OCI-LY3 (cell line): ENCODE measurements around the gene DEPDC7.

Experiments used
- H2AFZ ChIP-seq: fragments of 200-600, 300-600 bp; shearing (Covaris generic); 2 replicates; pipeline ENCODE4 v1.6.0; 2014; ENCODE audit warnings: antibody characterized with exemption, low read depth, low read length
- H3K27ac ChIP-seq: fragments of 200-600, 300-600 bp; sonication (generic); 2 replicates; pipeline ENCODE4 v1.5.1; 2014; ENCODE audit warnings: mild to moderate bottlenecking, low read length, moderate library complexity, mixed read lengths
- H3K27me3 ChIP-seq: fragments of 200-600, 300-600 bp; sonication (generic); 2 replicates; pipeline ENCODE4 v1.6.1; 2014; ENCODE audit warnings: low read depth, low read length, mixed read lengths
- H3K36me3 ChIP-seq: fragments of 200-600, 300-600 bp; sonication (generic); replicated peaks from 2 replicates; pipeline ENCODE3; 2014; ENCODE audit warnings: low read depth, low read length, mixed read lengths
- H3K4me1 ChIP-seq: fragments of 300-600, 200-600 bp; sonication (generic); 2 replicates; pipeline ENCODE4 v1.6.1; 2014; ENCODE audit warnings: low read length, mixed read lengths
- H3K4me2 ChIP-seq: fragments of 200-600, 300-600 bp; sonication (generic); 2 replicates; pipeline ENCODE4 v1.6.1; 2014; ENCODE audit warnings: low read length, mixed read lengths
- H3K4me3 ChIP-seq: fragments of 300-600, 200-600 bp; sonication (generic); 2 replicates; pipeline ENCODE4 v1.5.1; 2014; ENCODE audit warnings: antibody characterized with exemption, mild to moderate bottlenecking, low read length, moderate library complexity
- H3K79me2 ChIP-seq: fragments of 300-600, 200-600 bp; shearing (Covaris generic); 2 replicates; pipeline ENCODE4 v1.6.1; 2014; ENCODE audit warnings: mild to moderate bottlenecking, low read length, mixed read lengths
- H3K9ac ChIP-seq: fragments of 300-600, 200-600 bp; shearing (Covaris generic); 2 replicates; pipeline ENCODE4 v1.6.0; 2014; ENCODE audit warnings: mild to moderate bottlenecking, low read length, moderate library complexity
- H3K9me3 ChIP-seq: fragments of 200-600, 300-600 bp; shearing (Covaris generic); 2 replicates; pipeline ENCODE4 v1.6.1; 2014; ENCODE audit warnings: low read length, mixed read lengths; ENCODE audit not compliant: insufficient read depth
- H4K20me1 ChIP-seq: fragments of 200-600, 300-600 bp; sonication (generic); 2 replicates; pipeline ENCODE4 v1.6.1; 2016; ENCODE audit warnings: low read length, mixed read lengths; ENCODE audit not compliant: insufficient read depth
- EZH2phosphoT487 ChIP-seq: fragments of 200-600 bp; shearing (Covaris generic); IDR thresholded peaks from 2 replicates; pipeline ENCODE4 v1.6.1; 2018; ENCODE audit warnings: antibody characterized with exemption, mixed run types, low read depth
- TF ChIP-seq, protein P1 (sequence below): fragments of 200-600, 300-600 bp; sonication (generic); IDR thresholded peaks from 2 replicates; pipeline ENCODE4 v1.5.1; 2014; ENCODE audit warnings: antibody characterized with exemption, low read length, low read depth

The DEPDC7 gene

GRCh38 chr11:33064033-33064825 lies 48.6 kb downstream of the DEPDC7 start:
- no peaks in the 10 kb centered on the region; the same call in 1 of the 2 replicates for H4K20me1 ChIP-seq
- no peak overlapping the region for H3K4me3 ChIP-seq
- no peak overlapping the region for H2AFZ ChIP-seq
- H3K9me3 ChIP-seq, result no peaks in the 10 kb centered on the region
- H3K9ac ChIP-seq, result no peak overlapping the region
- 0 out of 2 replicates have a peak overlapping the region, but pooled peaks have one; percentile 9 for H3K4me2 ChIP-seq
- H3K36me3 ChIP-seq, result peaks cover 22% of the 10 kb centered on the region
- H3K79me2 ChIP-seq, result no peaks in the 10 kb centered on the region
- H3K4me1 ChIP-seq, result peaks cover 30% of the 10 kb centered on the region
- no peaks in the 10 kb centered on the region for H3K27me3 ChIP-seq
- no peak for TF ChIP-seq EZH2phosphoT487
- TF ChIP-seq, protein P1, sequence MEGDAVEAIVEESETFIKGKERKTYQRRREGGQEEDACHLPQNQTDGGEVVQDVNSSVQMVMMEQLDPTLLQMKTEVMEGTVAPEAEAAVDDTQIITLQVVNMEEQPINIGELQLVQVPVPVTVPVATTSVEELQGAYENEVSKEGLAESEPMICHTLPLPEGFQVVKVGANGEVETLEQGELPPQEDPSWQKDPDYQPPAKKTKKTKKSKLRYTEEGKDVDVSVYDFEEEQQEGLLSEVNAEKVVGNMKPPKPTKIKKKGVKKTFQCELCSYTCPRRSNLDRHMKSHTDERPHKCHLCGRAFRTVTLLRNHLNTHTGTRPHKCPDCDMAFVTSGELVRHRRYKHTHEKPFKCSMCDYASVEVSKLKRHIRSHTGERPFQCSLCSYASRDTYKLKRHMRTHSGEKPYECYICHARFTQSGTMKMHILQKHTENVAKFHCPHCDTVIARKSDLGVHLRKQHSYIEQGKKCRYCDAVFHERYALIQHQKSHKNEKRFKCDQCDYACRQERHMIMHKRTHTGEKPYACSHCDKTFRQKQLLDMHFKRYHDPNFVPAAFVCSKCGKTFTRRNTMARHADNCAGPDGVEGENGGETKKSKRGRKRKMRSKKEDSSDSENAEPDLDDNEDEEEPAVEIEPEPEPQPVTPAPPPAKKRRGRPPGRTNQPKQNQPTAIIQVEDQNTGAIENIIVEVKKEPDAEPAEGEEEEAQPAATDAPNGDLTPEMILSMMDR, result no peak
- H3K27ac ChIP-seq, result no peak overlapping the region

DNA sequence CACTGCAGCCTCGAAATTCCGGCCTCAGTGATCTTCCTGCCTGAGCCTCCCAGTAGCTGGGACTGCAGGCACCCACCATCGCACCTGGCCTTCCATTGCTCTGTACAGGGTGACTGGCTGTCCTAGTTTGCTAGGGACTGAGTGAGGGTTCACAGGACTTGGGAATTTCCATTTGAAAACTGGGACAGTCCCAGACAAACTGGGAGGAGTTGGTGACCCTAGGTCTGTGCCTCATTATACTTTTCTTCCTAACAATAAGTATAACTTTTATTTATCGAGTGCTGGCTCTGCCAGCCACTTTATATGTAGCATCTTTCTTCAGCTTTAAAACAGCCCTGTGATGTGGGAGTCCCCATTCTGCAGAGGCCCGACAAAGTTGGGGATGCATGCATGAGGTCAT lies 49.2 kb downstream of the DEPDC7 start:
- Histone ChIP-seq H3K36me3 (peaks cover 17% of the 10 kb centered on the region), H3K27me3 (no peaks in the 10 kb centered on the region), H3K4me3 (no peak overlapping the region), H3K4me2 (no peak overlapping the region), H2AFZ (no peak overlapping the region), H3K4me1 (peaks cover 30% of the 10 kb centered on the region), H3K79me2 (no peaks in the 10 kb centered on the region), H4K20me1 (no peaks in the 10 kb centered on the region; the same call in 1 of the 2 replicates), H3K27ac (no peak overlapping the region), H3K9me3 (no peaks in the 10 kb centered on the region), H3K9ac (no peak overlapping the region)
- TF ChIP-seq, protein P1, result no peak
- no peak for TF ChIP-seq EZH2phosphoT487

DNA sequence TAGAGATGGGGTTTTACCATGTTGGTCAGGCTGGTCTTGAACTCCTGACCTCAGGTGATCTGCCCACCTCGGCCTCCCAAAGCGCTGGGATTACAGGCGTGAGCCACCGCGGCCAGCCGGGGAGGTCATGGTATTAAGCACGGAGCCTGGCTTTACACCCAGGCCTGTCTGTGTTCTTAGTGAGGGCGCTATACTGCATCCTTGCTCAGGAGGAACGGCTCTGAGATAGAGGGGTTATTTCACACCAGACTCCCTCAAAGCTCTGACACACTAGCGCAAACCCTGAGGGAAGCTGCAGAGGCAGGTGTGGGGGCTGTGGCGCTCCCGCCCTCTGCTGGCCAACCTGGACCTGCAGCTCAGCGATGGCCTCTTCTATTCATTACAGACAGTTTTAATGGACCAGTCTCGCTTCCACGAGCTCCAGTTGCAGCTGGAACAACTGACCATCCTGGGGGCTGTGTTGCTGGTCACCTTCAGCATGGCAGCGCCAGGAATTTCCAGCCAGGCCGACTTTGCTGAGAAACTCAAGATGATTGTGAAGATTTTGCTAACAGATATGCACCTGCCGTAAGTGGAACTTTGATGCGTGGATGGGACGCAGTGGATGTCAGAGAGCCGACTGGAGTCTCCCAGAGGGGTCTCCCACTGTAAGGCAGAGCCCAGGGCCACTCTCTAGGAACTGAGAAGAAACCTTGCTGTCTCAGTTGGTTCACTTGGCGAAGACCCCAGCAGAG lies 49.9 kb downstream of the DEPDC7 start:
- Histone ChIP-seq H3K36me3 (peaks cover 17% of the 10 kb centered on the region), H3K27me3 (no peaks in the 10 kb centered on the region), H3K79me2 (no peaks in the 10 kb centered on the region), H3K4me1 (peaks cover 30% of the 10 kb centered on the region), H3K9ac (no peak overlapping the region), H3K4me2 (no peak overlapping the region), H3K4me3 (no peak overlapping the region), H3K27ac (no peak overlapping the region), H3K9me3 (no peaks in the 10 kb centered on the region), H4K20me1 (no peaks in the 10 kb centered on the region; the same call in 1 of the 2 replicates), H2AFZ (no peak overlapping the region)
- TF ChIP-seq, protein P1, result peak; percentile 94
- TF ChIP-seq EZH2phosphoT487, result no peak

DNA sequence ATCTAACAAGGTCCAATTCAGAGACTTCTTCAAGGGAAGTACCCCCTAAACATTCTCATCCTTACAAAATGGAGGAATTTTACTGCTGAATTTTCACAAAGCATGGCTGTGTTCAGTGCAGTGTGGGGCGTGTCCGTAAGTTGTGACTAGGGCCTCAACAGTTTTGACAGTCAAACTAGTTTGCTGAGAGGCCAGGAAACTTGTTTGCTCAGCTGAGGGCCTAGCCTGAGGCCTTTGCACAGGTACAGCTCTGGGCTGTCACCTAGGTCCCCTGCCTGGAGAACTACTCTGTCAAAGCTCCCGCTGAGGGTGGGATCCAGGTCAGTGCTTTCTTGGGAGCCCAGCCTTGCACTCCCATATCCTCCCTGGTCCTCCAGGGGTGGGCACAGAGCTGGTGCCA lies 51.6 kb downstream of the DEPDC7 start:
- Histone ChIP-seq H3K4me3 (no peak overlapping the region), H3K9ac (no peak overlapping the region), H3K27me3 (no peaks in the 10 kb centered on the region), H3K9me3 (no peaks in the 10 kb centered on the region), H2AFZ (no peak overlapping the region), H3K36me3 (peaks cover 15% of the 10 kb centered on the region), H3K27ac (no peak overlapping the region), H3K4me2 (no peak overlapping the region), H3K79me2 (no peaks in the 10 kb centered on the region), H4K20me1 (no peaks in the 10 kb centered on the region; the same call in 1 of the 2 replicates), H3K4me1 (peaks cover 26% of the 10 kb centered on the region)
- no peak for TF ChIP-seq EZH2phosphoT487
- TF ChIP-seq, protein P1, result no peak
